Stimulated activated naive CD8-positive, alpha-beta T cell treated with anti-CD3 and anti-CD28 coated beads, Interleukin-15, Interleukin-2, amounts not matched to agents 100 U/mL and 50 U/mL, for 24 hours (primary cell): ENCODE measurements around the gene UMOD.

Experiments used
- ATAC-seq: fragments of 150-1000 bp; cut with Tn5 transposase; one replicate; pipeline ENCODE4 v1.10.0; 2021
- DNase-seq: peaks from one replicate; pipeline ENCODE4 v3.0.0; 2021

Gene UMOD

GRCh38 chr16:20352615-20353014, at the start of gene UMOD:
Gene UMOD, minus strand, starts transcription at chr16:20352715. Its CDS starts 1,978 bp downstream, at chr16:20350737.
- ATAC-seq (no peak), DNase-seq (no peak)

- no peak for DNase-seq
Measured at GRCh38 chr16:20401475-20402016, 49.0 kb upstream of the UMOD start.

GRCh38 chr16:20401066-20401465, 48.6 kb upstream of the UMOD start:
- DNase-seq = no peak
- no peak for ATAC-seq

More at GRCh38 chr16:20401475-20402016, 49.0 kb upstream of the UMOD start:
- ATAC-seq = no peak

- no peak for ATAC-seq
- DNase-seq = no peak
Measured at GRCh38 chr16:20399185-20399584, 46.7 kb upstream of the UMOD start.

- DNase-seq (no peak), ATAC-seq (no peak)
Measured at GRCh38 chr16:20398603-20399002, 46.1 kb upstream of the UMOD start.

GRCh38 chr16:20397468-20398074, 45.1 kb upstream of the UMOD start:
- no peak for DNase-seq
- ATAC-seq = no peak

GRCh38 chr16:20396846-20397467, 44.4 kb upstream of the UMOD start:
- ATAC-seq = no peak
- DNase-seq = no peak

- no peak for ATAC-seq
Measured at GRCh38 chr16:20395946-20396345, 43.4 kb upstream of the UMOD start.

GRCh38 chr16:20393801-20394577, 41.5 kb upstream of the UMOD start:
- ATAC-seq (no peak), DNase-seq (no peak)

More at GRCh38 chr16:20395946-20396345, 43.4 kb upstream of the UMOD start:
- DNase-seq = no peak

GRCh38 chr16:20391045-20391444, 38.5 kb upstream of the UMOD start:
- ATAC-seq = no peak
- no peak for DNase-seq

GRCh38 chr16:20388854-20389253, 36.3 kb upstream of the UMOD start:
- DNase-seq (no peak), ATAC-seq (no peak)

GRCh38 chr16:20387978-20388377, 35.5 kb upstream of the UMOD start:
- ATAC-seq (no peak), DNase-seq (no peak)

GRCh38 chr16:20385844-20386832, 33.6 kb upstream of the UMOD start:
- peak; percentile 67 for DNase-seq

GRCh38 chr16:20383106-20384029, 30.9 kb upstream of the UMOD start:
- peak; percentile 74 for ATAC-seq
- DNase-seq = peak; percentile 54

More at GRCh38 chr16:20385844-20386832, 33.6 kb upstream of the UMOD start:
- no peak for ATAC-seq

GRCh38 chr16:20382202-20382948, 29.9 kb upstream of the UMOD start:
- no peak for DNase-seq
- ATAC-seq = no peak

GRCh38 chr16:20380782-20381181, 28.3 kb upstream of the UMOD start:
- no peak for DNase-seq
- ATAC-seq = no peak

GRCh38 chr16:20377181-20377580, 24.7 kb upstream of the UMOD start:
- ATAC-seq = no peak
- DNase-seq = no peak

GRCh38 chr16:20372701-20373100, 20.2 kb upstream of the UMOD start:
- no peak for DNase-seq
- ATAC-seq = no peak

GRCh38 chr16:20369452-20370054, 17.0 kb upstream of the UMOD start:
- ATAC-seq (no peak), DNase-seq (no peak)
